ENCODE results near the gene CNOT2.

CNOT2 gene

GRCh38 chr12:70242695-70243509, at the start of gene CNOT2:
TSS of gene CNOT2 (plus strand) at chr12:70243433. CDS start at chr12:70278227, 34,794 bp downstream.
- DNase-seq, result peak; percentile 90

- no peak for DNase-seq
Measured at GRCh38 chr12:70194076-70194475, 49.2 kb upstream of the CNOT2 start.

GRCh38 chr12:70196811-70197281, 46.4 kb upstream of the CNOT2 start:
- DNase-seq, result no peak

GRCh38 chr12:70197345-70197744, 45.9 kb upstream of the CNOT2 start:
- no peak for DNase-seq

- DNase-seq, result no peak
Measured at GRCh38 chr12:70213707-70214106, 29.5 kb upstream of the CNOT2 start.

GRCh38 chr12:70214972-70215617, 28.1 kb upstream of the CNOT2 start:
- no peak for DNase-seq

- DNase-seq, result no peak
Measured at GRCh38 chr12:70217416-70217815, 25.8 kb upstream of the CNOT2 start.

- no peak for DNase-seq
Measured at GRCh38 chr12:70221626-70222025, 21.6 kb upstream of the CNOT2 start.

- DNase-seq, result no peak
Measured at GRCh38 chr12:70227911-70228310, 15.3 kb upstream of the CNOT2 start.

- no peak for DNase-seq
Measured at GRCh38 chr12:70230934-70231606, 12.2 kb upstream of the CNOT2 start.

- DNase-seq, result no peak
Measured at GRCh38 chr12:70236990-70237389, 6.2 kb upstream of the CNOT2 start.

GRCh38 chr12:70240673-70241072, 2.6 kb upstream of the CNOT2 start:
- no peak for DNase-seq

- DNase-seq, result no peak
Measured at GRCh38 chr12:70241845-70242244, 1.4 kb upstream of the CNOT2 start.

- DNase-seq, result peak; percentile 76
Measured at GRCh38 chr12:70243510-70244371, 508 bp downstream of the CNOT2 start.

- no peak for DNase-seq
Measured at GRCh38 chr12:70244409-70244808, 1.2 kb downstream of the CNOT2 start.

GRCh38 chr12:70245458-70245857, 2.2 kb downstream of the CNOT2 start:
- no peak for DNase-seq

- no peak for DNase-seq
Measured at GRCh38 chr12:70246580-70246979, 3.3 kb downstream of the CNOT2 start.

- no peak for DNase-seq
Measured at GRCh38 chr12:70247653-70248199, 4.5 kb downstream of the CNOT2 start.

- DNase-seq, result no peak
Measured at GRCh38 chr12:70248876-70249275, 5.6 kb downstream of the CNOT2 start.

GRCh38 chr12:70249903-70250302, 6.7 kb downstream of the CNOT2 start:
- DNase-seq, result no peak

- no peak for DNase-seq
Measured at GRCh38 chr12:70251226-70251625, 8.0 kb downstream of the CNOT2 start.

GRCh38 chr12:70251661-70252060, 8.4 kb downstream of the CNOT2 start:
- no peak for DNase-seq

Measured in NCI-H2227 treated with DMSO at 0.1 percent for 48 hours (cell line).